ENCODE data around the gene POLE3.

DNA sequence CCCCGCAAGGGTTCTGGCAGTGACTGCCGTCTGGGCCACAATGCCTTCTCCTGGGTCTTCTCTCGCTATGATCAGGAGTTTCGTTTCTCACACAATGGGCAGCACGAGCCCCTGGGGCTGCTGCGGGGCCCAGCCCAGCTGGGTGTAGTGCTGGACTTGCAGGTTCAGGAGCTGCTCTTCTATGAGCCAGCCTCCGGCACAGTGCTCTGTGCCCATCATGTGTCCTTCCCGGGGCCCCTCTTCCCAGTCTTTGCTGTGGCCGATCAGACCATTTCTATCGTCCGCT, 40.7 kb downstream of the POLE3 start:
- TF ChIP-seq EZH2 (IDR thresholded peaks at IDR 0.05; ENCODE audit: borderline replicate concordance, insufficient read depth, low read depth, low read length, poor library complexity, severe bottlenecking): no peak
- TF ChIP-seq, protein P1, sequence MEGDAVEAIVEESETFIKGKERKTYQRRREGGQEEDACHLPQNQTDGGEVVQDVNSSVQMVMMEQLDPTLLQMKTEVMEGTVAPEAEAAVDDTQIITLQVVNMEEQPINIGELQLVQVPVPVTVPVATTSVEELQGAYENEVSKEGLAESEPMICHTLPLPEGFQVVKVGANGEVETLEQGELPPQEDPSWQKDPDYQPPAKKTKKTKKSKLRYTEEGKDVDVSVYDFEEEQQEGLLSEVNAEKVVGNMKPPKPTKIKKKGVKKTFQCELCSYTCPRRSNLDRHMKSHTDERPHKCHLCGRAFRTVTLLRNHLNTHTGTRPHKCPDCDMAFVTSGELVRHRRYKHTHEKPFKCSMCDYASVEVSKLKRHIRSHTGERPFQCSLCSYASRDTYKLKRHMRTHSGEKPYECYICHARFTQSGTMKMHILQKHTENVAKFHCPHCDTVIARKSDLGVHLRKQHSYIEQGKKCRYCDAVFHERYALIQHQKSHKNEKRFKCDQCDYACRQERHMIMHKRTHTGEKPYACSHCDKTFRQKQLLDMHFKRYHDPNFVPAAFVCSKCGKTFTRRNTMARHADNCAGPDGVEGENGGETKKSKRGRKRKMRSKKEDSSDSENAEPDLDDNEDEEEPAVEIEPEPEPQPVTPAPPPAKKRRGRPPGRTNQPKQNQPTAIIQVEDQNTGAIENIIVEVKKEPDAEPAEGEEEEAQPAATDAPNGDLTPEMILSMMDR (IDR thresholded peaks at IDR 0.05): no peak

Measured in B cell (primary cell).